GM23248 (cell line): Measurements from ENCODE around the gene LLGL2.

Experiments used
- EZH2 ChIP-seq: fragments of 200-600 bp; sonication (generic); IDR thresholded peaks from 2 replicates; pipeline ENCODE4 v1.6.1; 2018; ENCODE audit warnings: antibody characterized with exemption, mild to moderate bottlenecking; ENCODE audit not compliant: insufficient read depth, poor library complexity, severe bottlenecking
- EZH2phosphoT487 ChIP-seq: fragments of 200-600 bp; sonication (generic); IDR thresholded peaks from 2 replicates; pipeline ENCODE4 v1.6.1; 2018; ENCODE audit warnings: antibody characterized with exemption, moderate library complexity, mild to moderate bottlenecking, low read depth; ENCODE audit not compliant: insufficient read depth

- TF ChIP-seq EZH2phosphoT487, result no peak
- no peak for TF ChIP-seq EZH2
These were observed 39.3 kb upstream of the LLGL2 start for GRCh38 chr17:75486151-75486550.
